Measurements from ENCODE around the gene SWI5. TPM values are rescaled to one million over a fixed set of nuclear protein-coding genes. Genes with fewer than 3 reads are reported as not detected.

Gene SWI5
- total and polyA plus RNA-seq, 9 of the 15 experiments (the other 6 are each of a cell fraction or from before 2014, with no cell fraction given), result 62.8 to 133 (median 95.9) TPM

GRCh38 chr9:128258326-128258725 lies 17.8 kb upstream of the SWI5 start:
- no peaks in the 10 kb centered on the region for H3K9me3 ChIP-seq (replicated peaks; ENCODE audit: control insufficient read depth, insufficient read depth, low read depth, low read length)
- peaks cover 8% of the 10 kb centered on the region; the same call in 2 of the 3 replicates for H3K79me2 ChIP-seq (ENCODE audit: control insufficient read depth, insufficient read depth, low read length)
- H3K36me3 ChIP-seq (ENCODE audit: control insufficient read depth, insufficient read depth, low read length), result peaks cover 88% of the 10 kb centered on the region
- FAIRE-seq (no peak), DNase-seq (ENCODE audit: extremely low read depth in 1 of 4, low spot score in 3 of 4) (no peak), ATAC-seq (no peak)
- intact Hi-C loops (cut with micrococcal nuclease), result no loop called here
- H4K20me1 ChIP-seq (replicated peaks; ENCODE audit: control insufficient read depth, insufficient read depth, low read length), result no peaks in the 10 kb centered on the region
- H3K27ac ChIP-seq (ENCODE audit: extremely low read depth, low read depth, low read length), result no peak overlapping the region
- H3K4me2 ChIP-seq (ENCODE audit: insufficient read depth, low read length), result no peak overlapping the region
- no peak overlapping the region for H2AFZ ChIP-seq (ENCODE audit: low read depth, low read length)
- H3K27me3 ChIP-seq (ENCODE audit: control insufficient read depth in 2 of 2, insufficient read depth in 2 of 2, low read length in 2 of 2), result no peaks in the 10 kb centered on the region
- H3K4me1 ChIP-seq (replicated peaks in 1 of 2; ENCODE audit: control insufficient read depth in 2 of 2, insufficient read depth in 2 of 2, low read length in 2 of 2), result peaks cover 22 to 45% of the 10 kb centered on the region in 2 experiments
- in situ Hi-C loops (cut with MboI), result no loop called here
- TF ChIP-seq RBM34 (IDR thresholded peaks at IDR 0.05; ENCODE audit: borderline replicate concordance, insufficient read depth, low read length), result no peak
- no peak for TF ChIP-seq SMARCE1 (IDR thresholded peaks at IDR 0.05)
- no peak for TF ChIP-seq SETDB1 (IDR thresholded peaks at IDR 0.05; ENCODE audit: low read length)
- TF ChIP-seq HDAC2 (IDR thresholded peaks at IDR 0.05), result no peak
- TF ChIP-seq CREB3 (tag; conservative IDR thresholded peaks at IDR 0.05; ENCODE audit: low read depth), result no peak
- no peak for TF ChIP-seq ZNF408 (CRISPR knock-in tag; IDR thresholded peaks at IDR 0.05; ENCODE audit: low read depth)
- TF ChIP-seq NR1H2 (CRISPR knock-in tag; IDR thresholded peaks at IDR 0.05), result no peak
- no peak for TF ChIP-seq CEBPG (CRISPR knock-in tag; IDR thresholded peaks at IDR 0.05)
- no peak for TF ChIP-seq CEBPG (tag; conservative IDR thresholded peaks at IDR 0.05 in 1 of 2, IDR thresholded peaks at IDR 0.05 in 1 of 2)
- no peak for TF ChIP-seq FOXK2 (conservative IDR thresholded peaks at IDR 0.05 in 1 of 2, IDR thresholded peaks at IDR 0.05 in 1 of 2; ENCODE audit: low read depth in 2 of 2)
- TF ChIP-seq HDAC6 (IDR thresholded peaks at IDR 0.05; ENCODE audit: low read depth, low read length), result no peak
- TF ChIP-seq HMBOX1 (IDR thresholded peaks at IDR 0.05), result no peak
- no peak for TF ChIP-seq ZFP1 (CRISPR knock-in tag; IDR thresholded peaks at IDR 0.05)
- no peak for TF ChIP-seq POLR2B (IDR thresholded peaks at IDR 0.05; ENCODE audit: low read depth, partially characterized antibody)
- no peak for TF ChIP-seq NR2C1 (IDR thresholded peaks at IDR 0.05)
- no peak for TF ChIP-seq NR2C1 (tag; IDR thresholded peaks at IDR 0.05)
- no peak for TF ChIP-seq E2F1 (CRISPR knock-in tag; IDR thresholded peaks at IDR 0.05)
- TF ChIP-seq, protein P1, sequence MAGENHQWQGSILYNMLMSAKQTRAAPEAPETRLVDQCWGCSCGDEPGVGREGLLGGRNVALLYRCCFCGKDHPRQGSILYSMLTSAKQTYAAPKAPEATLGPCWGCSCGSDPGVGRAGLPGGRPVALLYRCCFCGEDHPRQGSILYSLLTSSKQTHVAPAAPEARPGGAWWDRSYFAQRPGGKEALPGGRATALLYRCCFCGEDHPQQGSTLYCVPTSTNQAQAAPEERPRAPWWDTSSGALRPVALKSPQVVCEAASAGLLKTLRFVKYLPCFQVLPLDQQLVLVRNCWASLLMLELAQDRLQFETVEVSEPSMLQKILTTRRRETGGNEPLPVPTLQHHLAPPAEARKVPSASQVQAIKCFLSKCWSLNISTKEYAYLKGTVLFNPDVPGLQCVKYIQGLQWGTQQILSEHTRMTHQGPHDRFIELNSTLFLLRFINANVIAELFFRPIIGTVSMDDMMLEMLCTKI (IDR thresholded peaks at IDR 0.05; ENCODE audit: partially characterized antibody), result no peak
- TF ChIP-seq ZNF143 (CRISPR knock-in tag; IDR thresholded peaks at IDR 0.05), result no peak
- TF ChIP-seq PRMT5 (CRISPR knock-in tag; IDR thresholded peaks at IDR 0.05), result no peak
- no peak for TF ChIP-seq CAMTA2 (CRISPR knock-in tag; conservative IDR thresholded peaks at IDR 0.05)
- TF ChIP-seq ZBED1 (IDR thresholded peaks at IDR 0.05), result no peak
- H3K4me3 ChIP-seq, result no peak overlapping the region
- POLR2A ChIA-PET, result interaction anchor here (0.6 to 3.3 kb wide), 8 partner anchors 9 to 19 kb away, joined by 3 to 21 read pairs (median 4); no protein-coding TSS in a partner anchor
- H3K9ac ChIP-seq (ENCODE audit: insufficient read depth in 1 of 2, low read depth in 2 of 2, low read length in 2 of 2), result no peak overlapping the region; a peak in 1 of 4 replicates
- H3K9me1 ChIP-seq (ENCODE audit: control insufficient read depth, insufficient read depth, low read length), result no peaks in the 10 kb centered on the region
- CTCF ChIA-PET (ENCODE audit: low intra/inter-chr PET ratio), result no interaction called here
- 92% methylated on average over 6 of the region's 6 CpGs for WGBS (ENCODE audit: insufficient coverage, low coverage, missing lambda C conversion rate)
- BruUV-seq (replicated peaks), result no TSS peak
